Amniotic epithelial cell (primary cell): ENCODE results near the gene BTBD6.

Source experiments
- DNase-seq: peaks from one replicate; pipeline ENCODE4 v3.0.0-alpha.2; 2010; ENCODE audit warnings: low read depth

The BTBD6 gene

GRCh38 chr14:105211086-105211757 is 37.1 kb upstream of the BTBD6 start:
- no peak for DNase-seq

- DNase-seq = no peak
Observed at GRCh38 chr14:105211758-105212089, 36.6 kb upstream of the BTBD6 start.

GRCh38 chr14:105212541-105213300 is 35.6 kb upstream of the BTBD6 start:
- DNase-seq = no peak

- no peak for DNase-seq
Observed at GRCh38 chr14:105213361-105213760, 35.0 kb upstream of the BTBD6 start.

GRCh38 chr14:105214324-105214915 is 33.9 kb upstream of the BTBD6 start:
- no peak for DNase-seq

- DNase-seq = no peak
Observed at GRCh38 chr14:105215602-105216001, 32.7 kb upstream of the BTBD6 start.

- DNase-seq = no peak
Observed at GRCh38 chr14:105216490-105217247, 31.7 kb upstream of the BTBD6 start.

- DNase-seq = no peak
Observed at GRCh38 chr14:105217774-105218173, 30.6 kb upstream of the BTBD6 start.

GRCh38 chr14:105218611-105219010 is 29.7 kb upstream of the BTBD6 start:
- DNase-seq = no peak

- no peak for DNase-seq
Observed at GRCh38 chr14:105219043-105219612, 29.2 kb upstream of the BTBD6 start.

- DNase-seq = no peak
Observed at GRCh38 chr14:105219753-105220152, 28.6 kb upstream of the BTBD6 start.

- DNase-seq = no peak
Observed at GRCh38 chr14:105220699-105221597, 27.4 kb upstream of the BTBD6 start.

GRCh38 chr14:105221598-105222178 is 26.6 kb upstream of the BTBD6 start:
- no peak for DNase-seq

- DNase-seq = no peak
Observed at GRCh38 chr14:105223260-105223659, 25.1 kb upstream of the BTBD6 start.

GRCh38 chr14:105223770-105224544 is 24.4 kb upstream of the BTBD6 start:
- no peak for DNase-seq

GRCh38 chr14:105224845-105225570 is 23.3 kb upstream of the BTBD6 start:
- no peak for DNase-seq

- no peak for DNase-seq
Observed at GRCh38 chr14:105226198-105226597, 22.1 kb upstream of the BTBD6 start.

- no peak for DNase-seq
Observed at GRCh38 chr14:105227346-105227745, 21.0 kb upstream of the BTBD6 start.

GRCh38 chr14:105228562-105228961 is 19.8 kb upstream of the BTBD6 start:
- no peak for DNase-seq
